GM10248 (cell line): ENCODE results near the gene SVIL.

Experiments used
- CTCF ChIA-PET: fragments of 300-600 bp; sonication (Branson Sonifier 250); formaldehyde crosslinking; extraction: SDS; loops from one replicate; lab custom pipeline; 2021; ENCODE audit warnings: antibody characterized with exemption; lab: Yijun Ruan, JAX
- POLR2A ChIA-PET: fragments of 350-650 bp; sonication (Branson Sonifier 250); formaldehyde crosslinking; extraction: SDS; loops from one replicate; lab custom pipeline; 2020; ENCODE audit warnings: antibody characterized with exemption; lab: Yijun Ruan, JAX
- DNase-seq: peaks from one replicate; pipeline ENCODE4 v3.0.0; 2012; ENCODE audit errors: extremely low spot score
- TF ChIP-seq, protein P1 (sequence below): IDR thresholded peaks from 2 replicates; pipeline ENCODE4 v1.5.1; 2012; ENCODE audit warnings: mild to moderate bottlenecking, low read depth; ENCODE audit errors: extremely low read depth, missing control alignments, control extremely low read depth

Gene SVIL

DNA sequence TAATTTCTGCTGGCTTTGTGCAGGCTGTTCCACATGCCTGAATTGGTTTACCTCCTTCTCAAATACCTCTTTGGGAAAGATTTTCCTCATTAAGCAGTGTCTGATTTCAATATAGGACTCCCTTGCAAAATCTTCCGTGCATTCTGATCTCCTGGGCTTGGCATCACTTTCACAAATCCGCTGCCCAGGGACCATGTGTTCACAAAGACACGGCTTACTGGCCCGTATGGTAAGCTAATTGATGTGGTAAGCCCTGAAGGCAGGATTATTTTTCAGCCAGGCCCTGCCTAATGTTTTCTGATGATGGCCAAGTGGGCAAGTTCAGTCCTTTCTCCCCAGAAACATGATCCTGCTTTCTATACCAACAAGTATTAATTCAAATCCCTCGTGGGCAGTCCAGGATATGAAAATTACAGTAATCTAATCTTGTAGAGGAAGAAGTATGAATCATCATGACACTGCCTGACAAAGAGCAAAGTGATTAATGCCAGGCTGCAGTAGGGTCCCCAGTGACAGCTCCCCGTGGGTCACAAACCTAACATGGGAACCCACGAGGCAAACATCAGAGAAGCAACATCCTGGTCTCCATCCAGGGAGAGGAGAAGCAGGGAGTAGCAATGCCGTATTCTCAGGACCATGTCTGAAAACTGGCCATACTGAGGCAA, 11.6 kb upstream of the SVIL start:
- POLR2A ChIA-PET: no interaction called here
- no peak for DNase-seq
- TF ChIP-seq, protein P1, sequence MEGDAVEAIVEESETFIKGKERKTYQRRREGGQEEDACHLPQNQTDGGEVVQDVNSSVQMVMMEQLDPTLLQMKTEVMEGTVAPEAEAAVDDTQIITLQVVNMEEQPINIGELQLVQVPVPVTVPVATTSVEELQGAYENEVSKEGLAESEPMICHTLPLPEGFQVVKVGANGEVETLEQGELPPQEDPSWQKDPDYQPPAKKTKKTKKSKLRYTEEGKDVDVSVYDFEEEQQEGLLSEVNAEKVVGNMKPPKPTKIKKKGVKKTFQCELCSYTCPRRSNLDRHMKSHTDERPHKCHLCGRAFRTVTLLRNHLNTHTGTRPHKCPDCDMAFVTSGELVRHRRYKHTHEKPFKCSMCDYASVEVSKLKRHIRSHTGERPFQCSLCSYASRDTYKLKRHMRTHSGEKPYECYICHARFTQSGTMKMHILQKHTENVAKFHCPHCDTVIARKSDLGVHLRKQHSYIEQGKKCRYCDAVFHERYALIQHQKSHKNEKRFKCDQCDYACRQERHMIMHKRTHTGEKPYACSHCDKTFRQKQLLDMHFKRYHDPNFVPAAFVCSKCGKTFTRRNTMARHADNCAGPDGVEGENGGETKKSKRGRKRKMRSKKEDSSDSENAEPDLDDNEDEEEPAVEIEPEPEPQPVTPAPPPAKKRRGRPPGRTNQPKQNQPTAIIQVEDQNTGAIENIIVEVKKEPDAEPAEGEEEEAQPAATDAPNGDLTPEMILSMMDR: no peak
- CTCF ChIA-PET: interaction anchor here (1.2 kb wide), 1 partner anchor 11 kb away, joined by 3 read pairs; no protein-coding TSS in a partner anchor

DNA sequence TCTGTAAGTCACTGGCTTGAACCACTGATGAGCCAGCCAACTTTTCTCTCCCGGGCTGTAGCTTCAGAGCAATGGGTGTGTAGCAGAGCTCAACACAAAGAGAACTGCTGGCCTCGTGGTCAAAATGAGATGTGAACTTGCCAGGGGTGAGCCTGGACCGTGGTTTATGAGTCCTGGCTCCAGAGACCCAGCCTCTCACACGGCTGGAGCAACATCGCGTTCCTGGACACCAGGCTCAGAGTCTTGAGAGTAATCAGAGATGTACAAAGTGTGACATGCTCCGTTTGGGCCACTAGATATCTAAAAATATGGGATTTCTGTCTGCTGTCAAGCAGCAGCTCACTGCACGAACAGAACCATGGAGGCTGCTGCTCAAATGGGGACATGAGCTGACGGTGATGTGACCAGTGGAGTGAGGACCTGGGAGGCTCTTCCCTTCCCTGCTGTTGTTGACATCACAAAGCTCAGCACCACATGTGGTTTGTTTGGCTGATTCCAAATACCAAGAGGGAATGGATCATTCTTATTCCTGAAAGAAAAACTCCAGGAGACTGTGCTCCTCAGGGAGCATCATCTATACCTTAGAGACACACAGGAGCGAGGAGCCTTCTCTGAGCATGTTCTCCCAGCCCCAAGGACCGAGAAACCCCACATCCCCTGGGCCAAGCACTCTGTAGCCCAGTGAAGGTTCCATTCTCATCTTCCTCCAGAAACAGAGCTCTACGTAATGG, 9.2 kb upstream of the SVIL start:
- ChIA-PET CTCF (interaction anchor here (1.4 to 2.1 kb wide), 2 partner anchors 12 to 29 kb away, joined by 3 to 5 read pairs; no protein-coding TSS in a partner anchor), POLR2A (no interaction called here)
- no peak for DNase-seq
- TF ChIP-seq, protein P1: no peak

DNA sequence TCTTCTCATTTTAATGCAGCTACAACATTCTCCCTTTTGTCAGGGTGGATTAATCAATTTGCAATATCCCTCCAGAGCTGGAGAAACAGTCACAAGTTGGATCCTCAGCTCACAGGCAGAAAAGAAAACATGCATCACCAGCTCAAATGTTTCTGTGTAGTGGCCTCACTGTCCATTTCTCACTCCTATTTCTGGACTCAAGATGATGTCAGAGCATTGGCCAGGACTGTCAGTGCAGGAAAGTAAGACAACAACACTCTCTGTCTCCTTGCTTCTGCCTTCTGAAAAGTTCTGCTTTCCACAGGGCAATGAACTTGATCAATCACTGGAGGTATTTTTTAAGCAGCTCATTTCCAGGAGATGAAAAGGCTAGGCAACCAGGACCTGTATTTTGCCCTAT, 8.2 kb upstream of the SVIL start:
- TF ChIP-seq, protein P1: no peak
- no peak for DNase-seq
- ChIA-PET CTCF (interaction anchor here (1.4 to 2.1 kb wide), 2 partner anchors 11 to 28 kb away, joined by 3 to 5 read pairs; no protein-coding TSS in a partner anchor), POLR2A (no interaction called here)

DNA sequence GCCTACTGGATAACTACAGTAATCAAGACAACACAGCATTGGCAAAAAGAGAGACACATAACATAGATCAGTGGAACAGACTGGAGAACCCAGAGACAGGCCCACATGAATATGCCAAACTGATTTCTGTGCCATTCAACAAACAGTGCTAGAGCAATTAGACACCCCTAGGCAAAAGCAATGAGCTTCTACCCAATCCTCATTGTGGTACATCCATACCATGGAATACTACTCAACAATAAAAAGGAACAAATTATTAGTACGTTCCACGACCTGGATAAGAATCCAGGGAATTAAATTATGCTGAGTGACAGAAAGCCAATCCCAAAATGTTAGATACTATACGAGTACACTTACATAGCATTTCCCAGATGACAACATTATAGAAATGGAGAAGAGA, 2.8 kb upstream of the SVIL start:
- POLR2A ChIA-PET: no interaction called here
- TF ChIP-seq, protein P1: no peak
- no peak for DNase-seq
- CTCF ChIA-PET: interaction anchor here (1.3 kb wide), 1 partner anchor 9 kb away, joined by 4 read pairs; no protein-coding TSS in a partner anchor

DNA sequence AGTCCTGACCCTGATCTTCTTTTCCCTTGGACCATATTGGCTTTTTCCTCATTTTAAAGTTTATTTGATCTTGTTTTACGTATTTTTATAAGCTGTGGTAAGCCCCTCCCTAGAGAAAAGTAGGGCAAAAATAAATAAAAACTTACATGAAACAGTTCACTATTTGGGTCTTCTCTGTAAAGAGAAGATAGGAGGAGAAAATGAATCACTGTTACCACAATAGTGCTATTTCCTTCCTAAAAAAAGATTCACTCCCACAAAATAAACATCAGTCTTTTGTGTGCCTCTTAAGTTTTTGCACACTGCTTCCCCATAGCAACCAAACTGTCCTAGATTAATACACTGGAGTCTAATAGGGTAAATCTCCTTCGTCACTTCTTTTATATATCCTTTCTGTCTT, 1.4 kb upstream of the SVIL start:
- TF ChIP-seq, protein P1: no peak
- POLR2A ChIA-PET: no interaction called here
- DNase-seq: no peak
- CTCF ChIA-PET: no interaction called here

DNA sequence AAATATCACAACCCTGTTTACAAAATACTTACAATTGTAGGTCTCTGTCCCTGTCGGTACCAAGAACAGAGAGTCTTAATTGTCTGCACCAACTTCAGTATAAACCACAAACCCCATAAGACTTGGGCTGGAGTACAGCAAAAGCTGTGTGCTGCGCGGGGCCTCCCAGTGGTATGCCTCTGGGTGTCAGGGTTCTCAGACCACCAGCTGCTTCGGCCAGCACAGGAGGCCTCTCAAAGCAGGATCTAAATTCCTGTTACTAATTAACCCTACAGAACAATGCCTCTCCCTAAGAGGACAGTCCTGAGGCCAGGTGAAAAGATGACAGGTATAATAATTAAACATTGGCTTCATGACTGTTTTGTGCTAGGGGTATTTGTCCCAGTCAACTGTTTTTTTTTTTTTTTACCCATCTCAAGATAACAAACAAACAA, 957 bp upstream of the SVIL start:
- ChIA-PET POLR2A (no interaction called here), CTCF (no interaction called here)
- TF ChIP-seq, protein P1: no peak
- DNase-seq: no peak
